Measurements from ENCODE around the gene ZNF22.
"Not testable (repeated sequence)": the region's sequence is repeated elsewhere in the genome, so short reads cannot be mapped to it uniquely, and the experiment has no call there.

Gene ZNF22

GRCh38 chr10:44992732-44993225 is 7.9 kb upstream of the ZNF22 start:
- DNase-seq = no peak

- no peak for DNase-seq
These were observed 7.3 kb upstream of the ZNF22 start for GRCh38 chr10:44993226-44993921.

- DNase-seq = no peak
These were observed 6.6 kb upstream of the ZNF22 start for GRCh38 chr10:44993922-44994751.

- DNase-seq = no peak
These were observed 5.8 kb upstream of the ZNF22 start for GRCh38 chr10:44994752-44995530.

GRCh38 chr10:44995581-44995913 is 5.2 kb upstream of the ZNF22 start:
- no peak for DNase-seq

DNA sequence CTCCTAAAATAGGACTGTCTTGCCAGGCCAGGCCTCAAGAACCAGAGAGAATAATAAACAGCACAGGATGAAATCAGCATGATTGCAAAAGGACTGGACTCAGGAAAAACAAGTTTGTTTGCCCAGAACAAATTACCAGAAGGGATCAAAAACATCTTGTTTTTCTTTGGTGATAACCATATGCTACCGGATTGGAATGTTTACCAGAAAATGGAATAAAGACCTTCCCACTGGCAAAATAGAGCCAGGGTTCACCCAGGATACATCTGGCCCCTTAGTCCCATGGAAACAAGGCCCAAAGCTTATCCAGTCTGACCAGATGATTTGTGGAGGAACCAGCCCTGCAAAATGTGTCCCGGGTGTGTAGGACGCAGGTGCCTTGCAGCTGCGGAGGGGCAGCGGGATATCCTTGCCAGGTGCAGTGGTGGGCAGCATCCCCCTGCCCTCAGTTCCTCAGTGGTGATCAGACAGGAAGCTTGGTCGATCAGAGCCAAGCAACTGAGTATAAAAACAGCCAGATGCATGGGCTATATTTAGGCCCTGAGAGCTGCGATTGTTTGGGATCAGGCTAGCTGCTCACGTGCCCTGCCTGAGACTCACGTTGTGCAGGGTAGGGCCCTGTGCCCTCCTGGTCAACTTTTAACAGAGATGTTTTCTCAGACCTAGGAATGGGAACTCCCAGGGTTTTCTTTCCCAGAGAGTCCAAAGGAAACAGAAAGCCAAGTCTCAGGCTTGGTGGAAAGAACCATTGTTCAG is 4.6 kb upstream of the ZNF22 start:
- no peak for DNase-seq

DNA sequence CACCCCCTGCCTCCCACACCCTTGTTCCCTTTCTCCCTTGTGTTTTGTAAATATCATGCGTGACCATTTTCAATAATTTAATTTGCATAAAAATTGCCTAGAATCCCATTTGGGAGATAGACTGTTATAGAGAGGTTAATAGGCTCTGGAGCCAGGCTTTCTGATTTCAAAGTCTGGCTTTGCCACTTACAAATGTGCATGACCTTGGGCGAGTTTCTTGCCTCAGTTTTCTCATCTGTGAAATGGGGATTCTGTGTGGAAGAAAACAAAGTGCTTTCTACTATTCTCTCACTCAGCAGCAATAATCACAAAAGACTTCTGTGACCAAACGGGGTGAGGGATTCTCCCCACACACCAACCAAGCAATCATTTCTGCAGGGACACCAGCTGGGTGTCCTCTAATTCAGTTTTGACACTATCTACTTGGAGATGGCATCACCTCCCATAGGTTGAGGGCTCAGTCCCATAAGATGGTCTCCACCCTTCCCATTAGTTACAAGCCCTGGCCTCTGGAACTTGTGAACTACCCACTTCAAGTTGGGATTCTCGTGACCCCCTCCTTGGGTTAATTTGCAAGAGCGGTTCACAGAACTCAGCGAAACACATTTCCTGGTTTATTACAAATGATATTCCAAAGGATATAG is 3.5 kb upstream of the ZNF22 start:
- DNase-seq = no peak

DNA sequence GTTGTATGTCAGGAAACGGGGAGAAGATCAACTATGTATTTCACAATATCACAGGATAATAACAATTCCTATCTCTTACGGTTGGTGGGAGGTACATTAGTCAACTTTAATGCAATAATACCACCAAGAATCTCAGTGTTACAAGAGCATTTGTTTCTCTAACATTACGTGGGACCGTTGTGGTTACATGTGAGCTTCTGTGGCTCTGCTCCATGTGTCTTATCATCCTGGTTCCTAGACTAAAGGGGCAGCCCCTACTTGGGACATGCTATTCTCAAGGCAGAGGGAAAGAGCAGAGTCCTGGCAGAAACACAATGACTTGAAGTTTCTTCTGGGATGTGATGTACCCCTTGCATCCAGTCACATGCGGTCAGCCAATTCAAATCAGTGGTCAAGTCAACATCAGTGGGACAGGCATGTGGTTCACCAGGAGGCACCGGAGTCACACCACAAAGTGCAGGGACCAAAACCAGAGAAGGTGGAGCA is 2.5 kb upstream of the ZNF22 start:
- DNase-seq = no peak

GRCh38 chr10:45000138-45000751 is 478 bp upstream of the ZNF22 start:
- DNase-seq = no peak

DNA sequence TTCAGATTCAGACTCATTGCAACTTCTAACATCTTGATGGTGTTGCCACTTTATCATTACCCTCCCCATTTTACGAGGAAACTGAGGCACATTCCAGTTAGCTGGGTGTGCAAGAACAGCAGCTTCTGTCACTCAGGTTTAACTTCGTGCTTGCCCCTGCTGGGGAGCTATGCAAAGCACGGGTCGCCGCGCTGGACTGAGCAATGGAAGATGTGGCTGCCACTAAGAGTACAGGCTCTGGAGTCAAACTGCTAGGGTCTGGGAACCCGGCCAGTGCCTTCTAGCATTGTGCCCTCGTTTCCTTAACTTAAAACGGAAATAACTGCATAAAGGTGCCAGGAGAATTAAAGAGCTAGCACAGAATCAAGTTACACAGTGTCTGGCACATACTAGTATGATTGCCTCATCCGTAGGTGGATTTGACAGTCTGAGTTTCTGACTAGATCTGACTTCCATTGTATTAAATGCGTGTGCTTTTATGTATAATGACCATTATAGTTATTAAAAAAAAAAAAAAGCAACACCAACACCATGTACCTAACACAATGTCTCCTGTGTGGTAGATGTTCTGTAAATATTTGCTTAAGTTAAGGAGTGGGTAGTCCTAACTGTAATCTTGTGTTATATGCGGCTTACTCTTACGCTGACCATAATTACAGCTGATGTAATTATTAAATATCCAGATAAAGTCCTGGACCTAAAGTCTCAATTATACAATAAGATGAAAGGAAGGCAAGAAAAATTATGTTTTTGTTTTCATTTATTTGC is 842 bp downstream of the ZNF22 start:
- peak; percentile 52 for DNase-seq

GRCh38 chr10:45003432-45004000 is 2.8 kb downstream of the ZNF22 start:
- no peak for DNase-seq

DNA sequence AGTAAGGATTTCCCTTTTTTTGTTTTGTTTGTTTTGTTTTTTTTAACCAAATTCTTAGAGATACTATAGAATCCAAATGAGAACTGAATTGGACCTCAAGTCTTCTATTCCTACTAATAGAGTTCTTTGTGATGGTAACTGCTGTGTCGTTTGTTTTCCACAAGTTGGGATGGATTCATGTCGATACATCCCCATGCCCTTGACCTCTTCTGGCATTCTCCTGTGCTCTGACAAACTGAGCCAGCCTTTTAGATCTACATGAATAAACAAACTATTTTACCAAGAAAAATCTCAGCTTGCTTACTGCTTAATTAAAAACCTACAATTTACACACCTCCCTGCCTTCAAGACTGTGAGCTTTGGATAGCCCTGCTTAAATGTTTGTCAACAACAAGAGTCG is 3.9 kb downstream of the ZNF22 start:
- DNase-seq = no peak

GRCh38 chr10:45005284-45005683 is 4.6 kb downstream of the ZNF22 start:
- DNase-seq = no peak

DNA sequence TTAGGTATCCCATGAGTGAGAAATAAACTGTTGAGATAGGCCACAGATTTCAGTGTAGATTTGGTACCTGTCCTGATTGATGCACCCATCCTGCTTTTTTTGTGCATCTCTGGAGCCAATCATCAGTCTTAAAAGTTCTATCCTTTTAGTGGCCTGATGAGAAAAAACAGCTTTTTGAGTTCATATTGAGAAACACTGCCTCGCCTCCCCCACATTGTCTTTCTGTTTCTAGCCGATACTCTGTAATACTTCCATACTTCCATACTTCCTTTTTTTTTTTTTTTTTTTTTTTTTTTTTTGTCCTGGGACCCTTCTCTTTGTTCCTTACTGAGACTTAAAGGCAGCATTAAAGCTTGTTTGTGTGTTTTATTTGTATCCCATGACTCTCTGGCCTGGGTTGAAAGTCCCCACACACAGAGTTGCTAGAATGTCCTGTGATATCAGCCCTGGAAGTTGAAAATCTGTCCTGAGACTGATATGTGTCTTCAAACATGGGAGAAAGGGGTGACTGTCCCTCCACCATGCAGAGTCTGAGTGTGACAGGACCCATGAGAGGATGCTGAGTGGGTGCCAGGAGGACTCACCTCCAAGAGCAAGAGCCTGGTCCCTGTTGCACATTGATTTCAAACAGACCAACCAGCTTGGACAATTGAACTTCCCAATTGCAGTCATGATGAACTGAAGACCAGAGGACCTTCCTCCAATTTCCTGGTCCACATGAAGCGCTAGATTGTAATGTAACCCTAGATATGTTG is 5.7 kb downstream of the ZNF22 start:
- DNase-seq = no peak

GRCh38 chr10:45008524-45009161 is 7.9 kb downstream of the ZNF22 start:
- DNase-seq = peak; percentile 76

- DNase-seq = not testable (repeated sequence)
These were observed 13.8 kb downstream of the ZNF22 start for GRCh38 chr10:45014557-45014956.

DNA sequence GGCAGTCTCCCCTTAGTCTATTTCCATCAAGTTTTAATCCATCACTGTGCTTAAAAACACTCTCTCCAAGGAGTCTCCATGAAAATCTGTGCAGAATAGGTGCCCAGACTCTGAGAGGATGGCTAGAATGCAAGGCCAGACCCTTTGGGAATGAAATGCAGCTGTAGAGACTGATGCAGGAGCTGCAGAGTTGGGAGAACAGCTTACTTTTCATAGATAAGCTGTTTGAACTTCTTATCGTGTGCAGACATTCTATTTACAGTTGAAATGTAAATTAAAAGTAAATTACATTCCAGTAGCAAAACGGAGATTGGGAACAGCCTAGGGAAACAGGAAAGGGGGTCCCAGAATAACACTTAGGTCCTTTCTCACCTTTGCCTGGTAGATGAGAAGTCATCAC is 14.9 kb downstream of the ZNF22 start:
- DNase-seq = no peak

DNA sequence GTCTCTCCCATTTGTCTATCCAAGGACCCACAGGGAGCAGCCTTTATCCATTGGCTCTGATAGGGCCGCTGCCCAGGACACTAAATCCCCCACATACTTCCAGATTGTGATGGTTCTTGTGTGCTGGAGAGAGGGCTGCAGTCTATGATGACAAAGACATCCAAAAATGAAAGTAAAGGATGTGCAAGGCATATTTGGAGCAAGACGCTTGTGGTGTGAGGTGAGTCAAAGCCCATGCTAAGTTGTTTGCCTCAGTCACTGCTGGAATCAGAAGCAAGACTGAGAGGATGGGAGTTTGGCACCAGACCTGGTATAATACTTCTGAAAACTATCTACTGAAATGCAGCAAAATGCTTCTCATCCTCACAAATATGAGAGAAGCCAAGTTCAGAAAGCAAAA is 22.7 kb downstream of the ZNF22 start:
- DNase-seq = no peak

DNA sequence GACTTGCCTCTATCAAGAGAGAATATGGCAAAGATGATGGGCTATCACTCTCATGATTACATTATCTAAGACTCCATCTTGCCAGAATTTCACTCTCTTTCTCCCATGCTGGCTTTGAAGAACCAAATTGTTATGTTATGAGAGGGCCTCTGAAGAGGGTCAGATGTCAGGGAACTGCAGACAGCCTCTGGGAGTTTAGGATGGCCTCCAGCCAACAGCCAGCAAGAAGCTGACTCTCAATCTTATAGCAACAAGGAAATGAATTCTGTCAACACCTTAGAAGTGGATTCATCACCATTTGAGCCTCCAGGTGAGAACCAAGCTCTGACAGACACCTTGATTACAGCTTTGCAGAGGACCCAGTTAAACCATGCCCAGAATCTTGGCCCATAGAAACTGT is 33.6 kb downstream of the ZNF22 start:
- no peak for DNase-seq

All from CD4-positive, alpha-beta T cell treated with Interleukin-17A for 1 hour (primary cell).